HG03558 (cell line): ENCODE results near the gene TRAF3.

ENCODE experiments used
- ATAC-seq: cut with Tn5 transposase; IDR thresholded peaks from one replicate; pipeline ENCODE4 v1.9.1; 2021; ENCODE audit warnings: moderate number of reproducible peaks; ENCODE audit not compliant: unreplicated experiment; ENCODE audit errors: extremely low read depth

The TRAF3 gene

DNA sequence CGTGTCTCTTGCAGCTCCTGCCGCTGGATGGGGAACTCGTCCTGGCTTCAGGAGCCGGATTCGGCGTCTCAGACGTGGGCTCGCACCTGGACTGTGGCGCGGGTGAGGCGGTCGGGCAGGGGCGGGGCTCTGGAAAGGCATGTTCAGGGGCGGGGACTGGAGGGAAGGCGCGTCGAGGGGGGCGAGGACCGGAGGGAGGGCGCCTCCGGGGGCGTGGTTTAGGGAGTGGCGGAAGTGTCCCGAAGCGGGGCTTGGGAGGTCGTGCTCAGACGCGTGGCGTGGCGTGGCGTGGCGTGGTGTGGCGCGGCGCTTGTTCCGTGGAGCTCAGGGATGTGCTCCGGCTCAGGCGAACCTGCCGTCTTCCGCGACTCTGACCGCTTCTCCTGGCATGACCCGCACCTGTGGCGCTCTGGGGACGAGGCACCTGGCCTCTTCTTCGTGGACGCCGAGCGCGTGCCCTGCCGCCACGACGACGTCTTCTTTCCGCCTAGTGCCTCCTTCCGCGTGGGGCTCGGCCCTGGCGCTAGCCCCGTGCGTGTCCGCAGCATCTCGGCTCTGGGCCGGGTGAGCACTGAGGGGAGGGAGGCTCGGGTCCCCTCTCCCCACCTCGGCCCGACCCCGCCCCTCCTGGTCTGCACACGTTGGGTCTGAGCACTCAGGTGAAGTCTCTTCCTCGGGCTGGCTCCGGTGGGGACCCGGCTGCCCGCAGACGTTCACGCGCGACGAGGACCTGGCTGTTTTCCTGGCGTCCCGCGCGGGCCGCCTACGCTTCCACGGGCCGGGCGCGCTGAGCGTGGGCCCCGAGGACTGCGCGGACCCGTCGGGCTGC, 151.4 kb downstream of the TRAF3 start:
- ATAC-seq, result no peak

- no peak for ATAC-seq
Measured at GRCh38 chr14:102929241-102930137, 152.2 kb downstream of the TRAF3 start.

- ATAC-seq, result no peak
Measured at GRCh38 chr14:102930138-102930752, 153.0 kb downstream of the TRAF3 start.

GRCh38 chr14:102930753-102931579, 153.7 kb downstream of the TRAF3 start:
- no peak for ATAC-seq

GRCh38 chr14:102931580-102932285, 154.5 kb downstream of the TRAF3 start:
- no peak for ATAC-seq

- no peak for ATAC-seq
Measured at GRCh38 chr14:102932484-102933248, 155.4 kb downstream of the TRAF3 start.

DNA sequence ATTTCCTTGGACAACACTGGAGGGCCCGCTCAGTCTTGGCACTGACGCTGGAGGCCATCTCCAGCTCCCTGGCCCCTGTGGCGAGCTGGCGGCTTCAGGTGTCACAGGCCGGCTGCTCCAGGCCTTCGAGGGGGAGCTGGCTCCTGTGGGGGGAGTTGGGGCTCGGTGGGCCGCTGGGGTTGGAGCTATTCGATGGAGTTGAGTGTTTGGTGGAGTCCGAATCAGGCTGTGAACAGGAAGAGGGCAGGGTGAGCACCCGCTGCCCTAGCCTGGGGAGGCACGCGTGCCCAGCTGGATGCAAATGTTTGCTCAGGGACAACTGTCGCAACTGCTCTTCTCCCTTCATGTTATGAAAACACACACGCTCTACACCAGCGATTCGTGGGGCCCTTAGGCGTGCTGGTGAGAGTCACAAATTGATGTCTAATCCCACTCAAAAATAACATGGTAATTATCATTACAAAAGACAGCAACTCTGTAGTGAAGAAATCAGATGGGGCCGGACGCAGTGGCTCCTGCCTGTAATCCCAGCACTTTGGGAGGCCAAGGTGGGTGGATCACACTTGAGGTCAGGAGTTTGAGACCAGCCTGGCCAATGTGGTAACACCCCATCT, 156.5 kb downstream of the TRAF3 start:
- ATAC-seq, result no peak

DNA sequence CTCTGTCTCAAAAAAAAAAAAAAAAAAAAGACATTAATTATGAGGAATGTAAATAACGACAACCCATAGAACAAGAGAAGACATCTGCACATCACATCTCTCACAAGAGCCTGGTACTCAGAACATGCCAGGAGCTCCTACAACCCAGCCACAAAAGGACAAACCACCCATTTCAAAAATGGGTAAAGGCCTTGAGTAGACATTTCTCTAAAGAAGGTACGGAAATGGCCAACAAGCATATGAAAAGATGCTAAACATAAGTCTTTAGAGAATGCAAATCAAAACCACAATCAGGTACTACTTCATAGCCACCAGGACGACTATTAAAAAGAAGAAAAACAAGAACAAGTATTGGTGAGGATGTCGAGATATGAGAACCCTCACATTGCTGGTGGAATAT, 158.5 kb downstream of the TRAF3 start:
- ATAC-seq, result no peak

GRCh38 chr14:102937331-102938175, 160.3 kb downstream of the TRAF3 start:
- no peak for ATAC-seq

GRCh38 chr14:102938191-102938590, 160.9 kb downstream of the TRAF3 start:
- ATAC-seq, result no peak

DNA sequence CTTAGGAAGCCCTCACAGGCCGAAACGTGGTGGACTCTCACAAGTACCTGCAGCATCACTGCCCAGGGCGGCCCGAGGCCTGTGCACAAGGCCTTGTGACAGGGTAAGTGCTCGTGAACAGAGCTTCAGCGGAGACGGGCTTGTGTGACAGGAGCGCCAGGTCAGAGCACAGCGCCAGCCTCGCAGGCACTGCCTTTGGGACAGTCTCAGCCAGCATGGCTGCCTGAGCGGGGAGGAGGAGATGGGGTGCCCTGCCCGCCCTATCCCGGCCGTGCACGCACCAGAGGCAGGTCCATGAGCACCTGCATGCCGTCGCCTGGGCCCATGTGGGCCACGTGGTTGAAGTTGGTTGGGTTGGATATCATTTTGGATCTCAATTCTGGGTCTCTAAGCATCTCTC, 162.1 kb downstream of the TRAF3 start:
- ATAC-seq, result no peak

DNA sequence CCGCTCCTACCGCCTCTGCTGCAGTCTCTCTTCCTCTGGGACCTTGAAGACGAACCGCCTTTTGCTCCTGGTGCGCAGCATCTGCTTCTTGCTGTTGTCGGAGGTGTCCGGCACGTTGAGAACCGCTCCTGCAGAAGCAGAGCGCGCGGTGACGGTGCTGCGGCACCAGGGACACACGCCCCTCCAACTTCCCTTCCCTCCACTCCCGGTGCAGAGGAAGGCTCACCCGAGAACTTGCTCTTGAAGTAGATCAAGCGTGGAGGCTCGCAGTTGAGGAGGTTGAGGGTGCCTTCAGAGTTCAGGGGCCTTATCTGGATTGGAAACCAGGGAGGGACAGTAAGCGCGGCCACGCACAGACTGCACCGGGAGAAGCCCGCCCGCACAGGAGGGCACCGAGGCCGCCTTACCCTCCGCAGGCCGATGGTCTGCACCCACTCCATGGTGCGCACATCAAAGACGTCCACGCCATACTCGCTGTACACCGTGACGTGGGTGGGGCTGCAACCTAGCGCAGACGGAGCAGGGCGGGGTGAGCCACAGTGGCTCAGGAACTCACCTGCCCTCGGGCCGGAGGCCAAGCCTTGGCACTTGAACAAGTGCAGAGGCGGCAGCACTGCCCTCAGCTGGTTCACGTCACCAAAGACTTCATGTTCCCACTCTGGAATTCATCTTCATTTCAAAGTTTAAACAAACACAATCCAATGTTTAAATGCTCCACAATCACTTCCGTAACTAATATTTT, 162.7 kb downstream of the TRAF3 start:
- no peak for ATAC-seq

GRCh38 chr14:102940729-102941362, 163.6 kb downstream of the TRAF3 start:
- no peak for ATAC-seq

GRCh38 chr14:102941419-102942011, 164.3 kb downstream of the TRAF3 start:
- ATAC-seq, result no peak

- ATAC-seq, result no peak
Measured at GRCh38 chr14:102942069-102942468, 164.8 kb downstream of the TRAF3 start.

DNA sequence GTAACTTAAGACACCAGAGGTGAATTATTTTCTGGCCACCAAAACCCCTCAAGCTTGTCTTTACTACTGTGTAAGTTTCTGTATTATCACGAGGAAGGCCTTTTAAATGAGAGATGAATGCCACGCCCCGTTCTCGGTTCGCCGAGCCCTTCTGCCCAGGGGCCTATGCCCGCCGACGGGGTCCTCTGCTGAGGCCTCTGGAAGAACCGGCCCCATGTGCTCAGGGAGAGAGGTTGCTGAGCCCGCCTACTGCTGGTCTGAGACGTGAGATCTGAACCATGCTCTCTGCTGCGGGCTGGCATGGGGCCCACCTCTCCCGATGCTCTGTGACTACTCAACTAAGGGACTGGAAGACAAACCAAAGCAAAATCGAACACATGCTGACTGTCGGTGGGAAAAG, 166.2 kb downstream of the TRAF3 start:
- no peak for ATAC-seq
